ENCODE measurements around the gene PRRC2A. TPM values are rescaled to one million over a fixed set of nuclear protein-coding genes. Genes with fewer than 3 reads are reported as not detected.

The PRRC2A gene
- polyA plus RNA-seq, 1 donor (not counting 4 experiments of a cell fraction or from before 2014, with no cell fraction given): 20.5 TPM

DNA sequence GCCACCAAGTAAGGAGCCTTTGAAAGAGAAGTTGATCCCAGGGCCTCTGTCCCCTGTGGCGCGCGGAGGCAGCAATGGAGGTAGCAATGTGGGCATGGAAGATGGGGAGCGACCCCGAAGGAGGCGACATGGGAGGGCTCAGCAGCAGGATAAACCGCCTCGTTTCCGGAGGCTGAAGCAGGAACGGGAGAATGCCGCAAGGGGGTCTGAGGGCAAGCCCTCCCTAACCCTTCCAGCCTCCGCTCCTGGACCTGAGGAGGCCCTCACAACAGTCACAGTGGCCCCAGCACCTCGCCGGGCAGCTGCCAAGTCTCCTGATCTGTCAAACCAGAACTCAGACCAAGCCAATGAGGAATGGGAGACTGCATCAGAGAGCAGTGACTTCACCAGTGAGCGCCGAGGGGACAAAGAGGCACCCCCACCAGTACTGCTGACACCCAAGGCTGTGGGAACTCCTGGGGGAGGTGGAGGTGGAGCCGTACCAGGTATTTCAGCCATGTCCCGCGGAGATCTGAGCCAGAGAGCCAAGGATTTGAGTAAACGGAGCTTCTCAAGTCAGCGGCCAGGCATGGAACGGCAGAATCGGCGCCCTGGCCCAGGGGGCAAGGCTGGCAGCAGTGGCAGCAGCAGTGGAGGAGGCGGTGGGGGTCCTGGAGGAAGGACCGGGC, 11.9 kb downstream of the PRRC2A start:
- no peak for TF ChIP-seq EZH2 (IDR thresholded peaks at IDR 0.05; ENCODE audit: low read length)
- TF ChIP-seq, protein P1, sequence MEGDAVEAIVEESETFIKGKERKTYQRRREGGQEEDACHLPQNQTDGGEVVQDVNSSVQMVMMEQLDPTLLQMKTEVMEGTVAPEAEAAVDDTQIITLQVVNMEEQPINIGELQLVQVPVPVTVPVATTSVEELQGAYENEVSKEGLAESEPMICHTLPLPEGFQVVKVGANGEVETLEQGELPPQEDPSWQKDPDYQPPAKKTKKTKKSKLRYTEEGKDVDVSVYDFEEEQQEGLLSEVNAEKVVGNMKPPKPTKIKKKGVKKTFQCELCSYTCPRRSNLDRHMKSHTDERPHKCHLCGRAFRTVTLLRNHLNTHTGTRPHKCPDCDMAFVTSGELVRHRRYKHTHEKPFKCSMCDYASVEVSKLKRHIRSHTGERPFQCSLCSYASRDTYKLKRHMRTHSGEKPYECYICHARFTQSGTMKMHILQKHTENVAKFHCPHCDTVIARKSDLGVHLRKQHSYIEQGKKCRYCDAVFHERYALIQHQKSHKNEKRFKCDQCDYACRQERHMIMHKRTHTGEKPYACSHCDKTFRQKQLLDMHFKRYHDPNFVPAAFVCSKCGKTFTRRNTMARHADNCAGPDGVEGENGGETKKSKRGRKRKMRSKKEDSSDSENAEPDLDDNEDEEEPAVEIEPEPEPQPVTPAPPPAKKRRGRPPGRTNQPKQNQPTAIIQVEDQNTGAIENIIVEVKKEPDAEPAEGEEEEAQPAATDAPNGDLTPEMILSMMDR (optimal IDR thresholded peaks at IDR 0.05 in 1 of 3, IDR thresholded peaks at IDR 0.05 in 1 of 3, conservative IDR thresholded peaks at IDR 0.05 in 1 of 3; ENCODE audit: extremely low read depth in 1 of 3, insufficient read depth in 2 of 3, low read length in 3 of 3): no peak
- peaks cover 40% of the 10 kb centered on the region for H3K79me2 ChIP-seq (ENCODE audit: control insufficient read depth, insufficient read depth, low read length)

DNA sequence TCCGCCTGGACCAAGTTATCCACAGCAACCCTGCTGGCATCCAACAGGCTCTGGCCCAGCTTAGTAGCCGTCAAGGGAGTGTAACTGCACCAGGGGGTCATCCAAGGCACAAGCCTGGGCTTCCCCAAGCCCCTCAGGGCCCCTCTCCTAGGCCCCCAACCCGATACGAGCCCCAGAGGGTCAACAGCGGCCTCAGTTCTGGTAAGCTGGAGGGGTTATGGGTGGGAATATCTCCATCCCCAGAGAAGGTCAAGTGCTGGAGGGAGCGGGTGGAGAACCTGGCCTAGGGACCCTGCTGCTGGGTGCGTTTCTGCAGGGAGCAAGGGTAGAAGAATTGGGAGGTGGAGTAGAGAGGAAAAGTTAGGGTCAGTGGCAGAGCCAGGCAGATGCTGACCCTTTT, 12.9 kb downstream of the PRRC2A start:
- peaks cover 74 to 81% of the 10 kb centered on the region in 2 experiments for H3K36me3 ChIP-seq (ENCODE audit: control insufficient read depth in 2 of 2, extremely low read depth in 1 of 2, insufficient read depth in 2 of 2, low read length in 2 of 2)

More for the DNA sequence above, 11.9 kb downstream of the PRRC2A start:
- peaks cover 11% of the 10 kb centered on the region for H4K20me1 ChIP-seq (ENCODE audit: control insufficient read depth, extremely low read depth, insufficient read depth, low read length)
- no peak overlapping the region for H3K4me3 ChIP-seq (ENCODE audit: control insufficient read depth in 2 of 3, extremely low read depth in 1 of 3, insufficient read depth in 2 of 3, low read depth in 1 of 3, low read length in 3 of 3)
- DNase-seq (ENCODE audit: low read depth, low spot score) (no peak), FAIRE-seq (no peak)
- H3K4me1 ChIP-seq (ENCODE audit: control insufficient read depth, extremely low read depth, insufficient read depth, low read length): no peaks in the 10 kb centered on the region
- H3K27ac ChIP-seq (ENCODE audit: control insufficient read depth, insufficient read depth, low read length): no peak overlapping the region
- dilution Hi-C loops (cut with MboI; ENCODE audit: extremely low pct_ligation_motif_present, low sequenced_read_pairs): no loop called here
- H3K9me1 ChIP-seq (ENCODE audit: control insufficient read depth, extremely low read depth, insufficient read depth, low read length): no peaks in the 10 kb centered on the region
- H2AFZ ChIP-seq (ENCODE audit: control insufficient read depth, low read length): no peak overlapping the region
- no peaks in the 10 kb centered on the region for H3K27me3 ChIP-seq (ENCODE audit: control insufficient read depth, extremely low read depth, insufficient read depth, low read length)
- no peaks in the 10 kb centered on the region for H3K9me3 ChIP-seq (ENCODE audit: control insufficient read depth, low read depth, low read length)
- no peak overlapping the region for H3K9ac ChIP-seq (ENCODE audit: control insufficient read depth, extremely low read depth, insufficient read depth, low read length)
- no peak overlapping the region for H3K4me2 ChIP-seq (ENCODE audit: control insufficient read depth, extremely low read depth, insufficient read depth, low read depth, low read length)
- peaks cover 79 to 88% of the 10 kb centered on the region in 2 experiments for H3K36me3 ChIP-seq (ENCODE audit: control insufficient read depth in 2 of 2, extremely low read depth in 1 of 2, insufficient read depth in 2 of 2, low read length in 2 of 2)

More for the DNA sequence above, 12.9 kb downstream of the PRRC2A start:
- H2AFZ ChIP-seq (ENCODE audit: control insufficient read depth, low read length): no peak overlapping the region
- H3K9me3 ChIP-seq (ENCODE audit: control insufficient read depth, low read depth, low read length): no peaks in the 10 kb centered on the region
- dilution Hi-C loops (cut with MboI; ENCODE audit: extremely low pct_ligation_motif_present, low sequenced_read_pairs): no loop called here
- H3K27me3 ChIP-seq (ENCODE audit: control insufficient read depth, extremely low read depth, insufficient read depth, low read length): no peaks in the 10 kb centered on the region
- no peak overlapping the region for H3K9ac ChIP-seq (ENCODE audit: control insufficient read depth, extremely low read depth, insufficient read depth, low read length)
- H3K79me2 ChIP-seq (ENCODE audit: control insufficient read depth, insufficient read depth, low read length): peaks cover 33% of the 10 kb centered on the region
- H3K27ac ChIP-seq (ENCODE audit: control insufficient read depth, insufficient read depth, low read length): no peak overlapping the region
- H3K4me2 ChIP-seq (ENCODE audit: control insufficient read depth, extremely low read depth, insufficient read depth, low read depth, low read length): no peak overlapping the region
- H3K4me3 ChIP-seq (ENCODE audit: control insufficient read depth in 2 of 3, extremely low read depth in 1 of 3, insufficient read depth in 2 of 3, low read depth in 1 of 3, low read length in 3 of 3): no peak overlapping the region
- FAIRE-seq: no peak
- no peak for TF ChIP-seq EZH2 (IDR thresholded peaks at IDR 0.05; ENCODE audit: low read length)
- TF ChIP-seq, protein P1 (optimal IDR thresholded peaks at IDR 0.05 in 1 of 3, IDR thresholded peaks at IDR 0.05 in 1 of 3, conservative IDR thresholded peaks at IDR 0.05 in 1 of 3; ENCODE audit: extremely low read depth in 1 of 3, insufficient read depth in 2 of 3, low read length in 3 of 3): no peak
- peaks cover 7% of the 10 kb centered on the region for H4K20me1 ChIP-seq (ENCODE audit: control insufficient read depth, extremely low read depth, insufficient read depth, low read length)
- no peaks in the 10 kb centered on the region for H3K9me1 ChIP-seq (ENCODE audit: control insufficient read depth, extremely low read depth, insufficient read depth, low read length)
- no peak for DNase-seq (ENCODE audit: low read depth, low spot score)
- H3K4me1 ChIP-seq (ENCODE audit: control insufficient read depth, extremely low read depth, insufficient read depth, low read length): no peaks in the 10 kb centered on the region
